Skeletal muscle satellite cell (primary cell): Measurements from ENCODE around the gene SV2C.

Source experiments
- H3K27me3 ChIP-seq: 2 replicates; pipeline ENCODE4 v1.7.0; 2013; ENCODE audit warnings: low read length; ENCODE audit not compliant: control insufficient read depth, insufficient read depth
- H3K36me3 ChIP-seq: 2 replicates; pipeline ENCODE4 v1.7.0; 2013; ENCODE audit warnings: mild to moderate bottlenecking, control low read depth, low read length; ENCODE audit not compliant: insufficient read depth
- H3K4me1 ChIP-seq: 2 replicates; pipeline ENCODE4 v1.7.0; 2013; ENCODE audit warnings: low read length; ENCODE audit not compliant: control insufficient read depth, insufficient read depth
- H3K4me2 ChIP-seq: 2 replicates; pipeline ENCODE4 v1.7.0; 2013; ENCODE audit warnings: mild to moderate bottlenecking, low read length
- H3K4me3 ChIP-seq: 2 replicates; pipeline ENCODE4 v1.7.0; 2013; ENCODE audit warnings: low read length
- H3K9ac ChIP-seq: 2 replicates; pipeline ENCODE4 v1.7.0; 2013; ENCODE audit warnings: mild to moderate bottlenecking, low read depth, low read length, moderate library complexity
- H3K9me3 ChIP-seq: replicated peaks from 2 replicates; pipeline ENCODE4 v1.7.0; 2013; ENCODE audit warnings: mild to moderate bottlenecking, control low read depth, low read length

The SV2C gene

DNA sequence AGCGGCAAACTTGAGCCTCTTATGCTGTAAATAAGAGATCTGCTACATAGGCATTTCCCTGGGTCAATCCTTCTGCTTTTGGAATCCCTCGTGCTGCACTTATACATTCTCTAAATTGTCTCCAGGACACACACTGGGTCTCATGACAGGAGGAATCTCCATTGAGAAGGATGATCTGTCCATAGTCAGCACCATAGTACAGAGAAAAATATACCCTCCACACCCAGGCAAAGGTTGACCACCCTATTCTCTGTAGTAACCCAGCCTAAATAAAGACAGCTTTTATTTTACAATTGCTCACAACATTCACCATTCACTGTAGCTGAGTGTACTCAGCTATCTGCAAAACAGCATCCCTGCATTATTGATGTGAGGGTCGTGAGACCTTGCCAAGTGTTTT is 111.2 kb downstream of the SV2C start:
- no peaks in the 10 kb centered on the region for H3K4me1 ChIP-seq
- no peak overlapping the region for H3K4me2 ChIP-seq
- H3K4me3 ChIP-seq, result no peak overlapping the region
- no peaks in the 10 kb centered on the region for H3K36me3 ChIP-seq
- H3K9me3 ChIP-seq, result no peaks in the 10 kb centered on the region
- H3K27me3 ChIP-seq, result no peaks in the 10 kb centered on the region
- H3K9ac ChIP-seq, result no peak overlapping the region

DNA sequence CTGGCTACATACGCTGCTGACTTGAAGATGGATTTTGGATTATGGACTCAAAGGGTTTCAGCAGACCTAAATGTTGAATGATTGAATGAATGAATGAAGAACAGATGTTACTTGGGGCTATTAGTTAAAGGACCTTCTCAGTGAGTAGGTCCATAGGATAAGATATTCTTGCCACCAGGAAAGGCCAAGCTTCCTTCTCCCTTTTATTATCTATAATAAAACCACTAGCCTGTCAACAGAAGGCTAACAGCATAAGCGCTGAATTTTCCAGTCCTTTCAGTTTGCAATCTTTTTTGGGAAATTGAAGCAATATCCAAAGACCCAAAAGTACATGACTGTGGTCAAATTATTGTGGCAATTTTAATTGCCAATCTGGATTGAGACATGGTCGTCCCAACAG is 113.3 kb downstream of the SV2C start:
- Histone ChIP-seq H3K4me2 (no peak overlapping the region), H3K27me3 (no peaks in the 10 kb centered on the region), H3K4me1 (no peaks in the 10 kb centered on the region), H3K36me3 (no peaks in the 10 kb centered on the region), H3K9me3 (no peaks in the 10 kb centered on the region), H3K9ac (no peak overlapping the region), H3K4me3 (no peak overlapping the region)

DNA sequence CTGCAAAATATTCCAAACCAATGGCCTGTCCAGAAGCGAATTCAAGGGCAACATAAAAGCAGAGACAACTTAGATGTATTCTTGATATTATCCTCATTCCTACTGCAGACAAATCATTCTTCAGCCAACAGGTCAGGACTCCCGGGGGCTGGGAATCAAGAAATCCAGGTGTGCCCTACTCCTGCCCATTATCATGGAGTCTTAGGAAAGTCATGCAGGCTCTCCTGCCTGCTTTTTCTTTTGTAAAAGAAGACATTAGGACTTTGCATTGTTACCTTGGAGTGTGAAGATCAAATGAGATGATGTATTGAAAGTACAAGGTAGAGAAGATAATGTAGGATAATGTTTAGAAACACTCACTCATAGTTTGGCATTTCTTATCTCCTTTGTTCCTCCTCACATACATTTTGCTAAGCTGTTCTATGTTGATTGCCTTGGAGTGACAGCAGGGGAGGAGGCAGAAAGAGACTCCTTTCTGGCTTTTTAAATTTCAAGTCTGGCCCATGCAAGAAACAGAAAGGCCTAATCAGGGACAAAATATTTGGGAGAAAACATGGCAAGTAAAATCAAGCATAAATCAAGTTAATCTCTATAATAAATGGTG is 113.8 kb downstream of the SV2C start:
- no peaks in the 10 kb centered on the region for H3K27me3 ChIP-seq
- H3K36me3 ChIP-seq, result no peaks in the 10 kb centered on the region
- H3K9me3 ChIP-seq, result no peaks in the 10 kb centered on the region
- no peak overlapping the region for H3K4me2 ChIP-seq
- H3K9ac ChIP-seq, result no peak overlapping the region
- H3K4me1 ChIP-seq, result no peaks in the 10 kb centered on the region
- H3K4me3 ChIP-seq, result no peak overlapping the region

DNA sequence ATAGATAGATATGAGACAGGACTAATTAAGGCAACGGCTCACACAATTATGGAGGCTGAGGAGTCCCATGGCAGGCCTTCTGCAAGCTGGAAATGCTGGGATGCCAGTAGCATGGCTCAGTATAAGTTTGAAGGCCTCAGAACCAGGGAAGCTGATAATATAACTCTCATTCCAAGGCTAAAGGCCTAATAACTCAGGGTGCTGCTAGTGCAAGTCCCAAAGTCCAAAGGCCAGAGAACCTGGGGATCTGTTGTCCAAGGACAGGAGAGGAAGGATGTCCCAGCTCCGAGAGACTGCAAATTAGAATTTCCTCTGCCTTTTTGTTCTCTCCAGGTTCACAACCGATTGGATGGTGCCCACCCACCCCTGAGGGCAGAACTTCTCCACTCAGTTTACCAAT is 114.5 kb downstream of the SV2C start:
- Histone ChIP-seq H3K36me3 (no peaks in the 10 kb centered on the region), H3K9me3 (no peaks in the 10 kb centered on the region), H3K4me3 (no peak overlapping the region), H3K4me2 (no peak overlapping the region), H3K4me1 (no peaks in the 10 kb centered on the region), H3K27me3 (no peaks in the 10 kb centered on the region), H3K9ac (no peak overlapping the region)

DNA sequence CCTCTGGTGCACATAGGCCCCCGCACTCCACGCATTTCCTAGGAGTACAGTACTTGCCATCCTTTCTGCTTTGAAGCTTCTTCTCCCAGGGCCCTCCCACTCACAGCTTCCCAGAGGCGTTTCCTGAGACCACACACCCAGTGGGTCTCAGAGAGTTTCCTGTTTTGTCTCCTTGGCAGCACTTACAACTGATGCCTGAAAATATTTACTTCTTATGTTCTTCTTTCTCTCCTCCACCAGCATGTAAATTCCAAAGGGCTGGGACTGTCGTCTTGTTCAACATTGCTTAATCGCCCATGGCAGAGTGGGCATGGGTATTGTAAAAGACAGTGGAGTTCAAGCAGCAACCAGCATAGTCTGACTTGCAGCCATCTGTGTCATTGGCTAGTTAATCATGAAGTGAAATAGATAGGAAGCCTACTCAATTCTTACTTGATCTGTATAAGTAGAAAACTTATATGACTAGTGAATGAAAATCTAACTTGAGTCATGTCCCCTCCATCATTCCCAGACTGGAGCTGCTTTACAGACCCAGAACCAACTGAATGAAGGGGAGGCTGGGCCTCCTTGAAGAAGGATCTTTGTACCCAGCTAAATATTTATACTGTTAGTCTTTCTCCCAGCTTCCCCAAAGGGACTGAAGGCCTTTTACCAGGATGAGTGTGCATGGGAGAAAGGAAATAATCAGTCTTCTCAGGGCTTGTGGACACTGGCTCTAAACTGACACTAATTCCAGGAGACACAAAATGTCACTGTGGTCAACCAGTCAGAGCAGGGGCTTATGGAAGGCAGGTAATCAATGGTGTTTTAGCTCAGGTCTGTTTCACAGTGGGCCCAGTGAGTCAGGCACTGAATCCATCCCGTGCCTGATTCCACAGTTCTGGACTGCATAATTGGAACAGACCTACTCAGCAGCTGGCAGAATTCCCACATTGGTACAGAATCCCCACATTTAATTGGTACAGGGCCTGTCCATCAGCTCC is 116.4 kb downstream of the SV2C start:
- no peaks in the 10 kb centered on the region for H3K36me3 ChIP-seq
- H3K4me1 ChIP-seq, result no peaks in the 10 kb centered on the region
- no peaks in the 10 kb centered on the region for H3K27me3 ChIP-seq
- no peak overlapping the region for H3K4me2 ChIP-seq
- H3K9me3 ChIP-seq, result no peaks in the 10 kb centered on the region
- no peak overlapping the region for H3K4me3 ChIP-seq
- H3K9ac ChIP-seq, result no peak overlapping the region

DNA sequence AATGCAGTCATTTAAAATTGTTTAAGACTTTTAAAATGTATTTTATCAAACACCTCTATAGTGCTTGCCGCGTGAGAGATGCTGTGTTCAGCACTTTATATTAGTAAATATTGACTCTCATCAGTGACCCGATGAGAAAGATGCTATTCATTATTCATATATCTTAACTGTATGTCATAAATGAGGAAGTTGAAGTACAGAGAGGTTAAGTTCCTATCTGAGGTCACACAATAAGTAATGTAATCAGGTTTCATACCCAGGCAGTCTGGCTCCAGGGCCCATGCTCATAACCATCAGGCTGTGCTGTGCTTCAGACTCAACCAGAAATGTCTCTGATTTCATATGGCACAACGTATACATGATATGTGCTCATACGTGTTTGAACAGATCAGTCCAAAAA is 119.0 kb downstream of the SV2C start:
- no peaks in the 10 kb centered on the region for H3K36me3 ChIP-seq
- no peak overlapping the region for H3K4me2 ChIP-seq
- no peaks in the 10 kb centered on the region for H3K4me1 ChIP-seq
- no peak overlapping the region for H3K4me3 ChIP-seq
- H3K27me3 ChIP-seq, result no peaks in the 10 kb centered on the region
- no peaks in the 10 kb centered on the region for H3K9me3 ChIP-seq
- H3K9ac ChIP-seq, result no peak overlapping the region

DNA sequence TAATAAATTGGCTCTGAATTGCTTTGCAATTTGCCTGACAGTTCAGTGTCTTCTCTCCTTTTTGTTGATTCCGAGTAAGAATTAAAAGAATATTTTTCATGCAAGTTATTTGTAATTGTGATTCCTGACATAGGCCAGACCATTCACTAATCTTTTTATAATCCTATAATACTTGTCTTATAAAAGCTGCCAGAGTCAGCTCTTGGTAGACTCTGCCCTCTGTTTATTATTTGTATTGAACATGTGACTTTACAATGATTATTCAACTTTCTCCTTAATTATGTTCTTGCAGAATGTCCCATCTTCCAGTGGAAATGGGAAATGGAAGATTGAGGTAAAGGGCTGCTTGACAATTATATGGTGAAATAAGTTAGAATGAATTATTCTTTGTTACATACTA is 121.0 kb downstream of the SV2C start:
- Histone ChIP-seq H3K27me3 (no peaks in the 10 kb centered on the region), H3K4me3 (no peak overlapping the region), H3K9me3 (no peaks in the 10 kb centered on the region), H3K9ac (no peak overlapping the region), H3K4me1 (no peaks in the 10 kb centered on the region), H3K4me2 (no peak overlapping the region), H3K36me3 (no peaks in the 10 kb centered on the region)

DNA sequence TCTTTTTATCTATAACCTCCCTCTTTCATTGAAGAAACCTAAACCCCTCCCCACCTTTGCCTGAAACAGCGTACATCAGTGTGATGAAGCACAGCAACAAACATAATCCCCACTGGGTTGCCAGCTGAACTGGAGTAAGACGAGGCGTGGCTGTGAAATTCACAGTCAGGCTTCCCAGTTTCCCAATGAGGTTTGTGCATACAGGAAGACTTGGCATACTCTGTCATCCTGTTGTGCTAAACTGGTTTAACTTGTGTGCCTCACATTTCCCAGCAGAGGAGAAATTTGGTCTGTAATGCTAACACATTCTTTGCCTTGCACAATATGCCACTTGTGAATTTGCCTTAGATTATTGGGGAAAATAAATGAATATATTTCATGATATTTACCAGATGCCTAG is 121.5 kb downstream of the SV2C start:
- Histone ChIP-seq H3K9me3 (no peaks in the 10 kb centered on the region), H3K36me3 (no peaks in the 10 kb centered on the region), H3K4me2 (no peak overlapping the region), H3K27me3 (no peaks in the 10 kb centered on the region), H3K4me3 (no peak overlapping the region), H3K9ac (no peak overlapping the region), H3K4me1 (no peaks in the 10 kb centered on the region)

DNA sequence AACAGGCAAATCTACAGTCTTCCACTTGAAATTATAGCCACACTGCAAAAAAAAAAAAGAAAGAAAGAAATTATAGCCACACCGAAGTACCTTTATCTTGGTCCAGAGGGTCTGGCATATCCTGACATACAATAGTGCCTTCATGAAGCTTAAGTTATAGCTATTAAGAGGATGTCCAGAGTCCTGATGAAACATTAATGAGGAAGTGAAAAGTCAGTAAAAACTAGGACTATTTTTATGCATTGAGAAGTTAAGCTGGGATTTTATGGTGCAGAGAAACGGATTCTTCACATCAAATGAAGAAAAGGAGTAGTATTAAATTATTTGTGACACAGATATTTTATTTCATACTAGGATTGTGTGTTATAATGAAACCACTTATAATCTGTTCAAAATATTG is 123.9 kb downstream of the SV2C start:
- H3K27me3 ChIP-seq, result no peaks in the 10 kb centered on the region
- no peak overlapping the region for H3K4me2 ChIP-seq
- no peaks in the 10 kb centered on the region for H3K9me3 ChIP-seq
- H3K9ac ChIP-seq, result no peak overlapping the region
- H3K4me1 ChIP-seq, result no peaks in the 10 kb centered on the region
- no peak overlapping the region for H3K4me3 ChIP-seq
- no peaks in the 10 kb centered on the region for H3K36me3 ChIP-seq

DNA sequence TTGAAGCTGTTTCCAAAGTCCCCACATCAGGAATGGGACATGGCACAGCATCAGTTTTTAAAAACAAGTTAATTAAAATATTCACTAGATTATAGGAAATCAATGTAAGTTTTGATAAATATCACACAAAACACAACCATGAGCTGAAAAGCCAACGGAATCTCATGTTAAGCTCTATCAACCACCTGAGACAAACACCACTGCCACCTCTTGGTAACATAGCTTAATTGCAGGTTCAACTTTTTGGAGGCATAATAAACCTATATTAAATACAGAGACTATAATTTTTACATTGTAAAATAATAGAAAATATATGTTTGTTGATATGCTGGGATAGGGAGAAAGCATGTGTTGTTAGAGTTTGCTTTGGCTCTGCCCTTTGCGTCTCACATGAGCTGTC is 126.1 kb downstream of the SV2C start:
- no peak overlapping the region for H3K9ac ChIP-seq
- no peaks in the 10 kb centered on the region for H3K36me3 ChIP-seq
- no peaks in the 10 kb centered on the region for H3K9me3 ChIP-seq
- H3K4me2 ChIP-seq, result no peak overlapping the region
- no peaks in the 10 kb centered on the region for H3K4me1 ChIP-seq
- H3K27me3 ChIP-seq, result no peaks in the 10 kb centered on the region
- H3K4me3 ChIP-seq, result no peak overlapping the region

DNA sequence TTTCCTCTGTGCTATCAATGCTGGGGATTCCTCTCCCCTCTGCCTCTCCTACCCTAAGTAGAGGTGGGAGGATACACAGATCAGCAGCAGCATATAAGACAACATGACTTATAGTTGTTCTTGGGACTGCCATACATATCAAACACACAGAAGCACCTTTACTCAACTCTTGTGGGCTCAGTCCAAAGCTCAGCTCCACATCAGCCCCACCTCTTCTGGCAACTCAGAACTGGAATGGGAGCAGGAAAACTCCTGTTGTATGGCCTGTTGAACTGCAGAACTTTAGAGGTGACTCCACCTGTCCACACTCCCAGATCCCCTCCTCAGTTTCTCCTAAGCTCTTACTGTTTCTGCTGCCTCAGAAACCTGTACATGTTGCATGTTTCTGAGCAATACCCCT is 127.8 kb downstream of the SV2C start:
- Histone ChIP-seq H3K4me3 (no peak overlapping the region), H3K9ac (no peak overlapping the region), H3K36me3 (no peaks in the 10 kb centered on the region)

DNA sequence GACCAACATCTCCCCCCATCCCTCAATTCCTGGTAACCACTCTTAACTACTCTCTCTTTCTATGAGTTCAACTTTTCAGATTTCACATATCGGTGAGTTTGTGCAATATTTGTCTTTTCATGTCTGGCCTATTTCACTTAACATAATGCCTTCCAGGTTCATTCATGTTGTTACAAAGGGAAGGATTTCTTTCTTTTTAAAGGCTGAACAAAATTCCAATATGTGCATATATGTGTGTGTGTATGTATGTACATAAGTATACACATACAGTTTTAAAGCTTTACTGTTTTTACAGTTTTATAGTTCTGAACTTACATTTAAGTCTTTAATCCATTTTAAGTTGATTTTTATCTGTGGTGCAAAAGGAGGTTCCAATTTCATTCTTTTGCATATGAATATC is 130.7 kb downstream of the SV2C start:
- no peaks in the 10 kb centered on the region for H3K9me3 ChIP-seq
- no peaks in the 10 kb centered on the region for H3K36me3 ChIP-seq
- no peaks in the 10 kb centered on the region for H3K4me1 ChIP-seq
- H3K9ac ChIP-seq, result no peak overlapping the region
- H3K4me3 ChIP-seq, result no peak overlapping the region
- no peak overlapping the region for H3K4me2 ChIP-seq
- H3K27me3 ChIP-seq, result no peaks in the 10 kb centered on the region

More for the DNA sequence above, 127.8 kb downstream of the SV2C start:
- Histone ChIP-seq H3K4me2 (no peak overlapping the region), H3K27me3 (no peaks in the 10 kb centered on the region), H3K4me1 (no peaks in the 10 kb centered on the region), H3K9me3 (no peaks in the 10 kb centered on the region)
